KMS-11 (cell line): ENCODE data around the gene NFE2L3.
A peak's percentile ranks its signal among the peaks of the same experiment; 100 is the strongest.

Experiments
- H2AFZ ChIP-seq: fragments of 200-600 bp; sonication (generic); 2 replicates; pipeline ENCODE4 v1.6.1; 2016; ENCODE audit warnings: antibody characterized with exemption, mixed run types, low read depth
- H3K27ac ChIP-seq: fragments of 200-600 bp; sonication (generic); 2 replicates; pipeline ENCODE4 v1.6.1; 2016; ENCODE audit warnings: mild to moderate bottlenecking, mixed run types
- H3K27me3 ChIP-seq: fragments of 200-600 bp; sonication (generic); 2 replicates; pipeline ENCODE4 v1.6.1; 2017; ENCODE audit warnings: mild to moderate bottlenecking, low read depth, mixed run types, moderate library complexity; ENCODE audit not compliant: insufficient read depth
- H3K36me3 ChIP-seq: fragments of 200-600 bp; sonication (generic); 2 replicates; pipeline ENCODE4 v1.6.1; 2017; ENCODE audit warnings: mild to moderate bottlenecking, mixed run types; ENCODE audit not compliant: insufficient read depth
- H3K4me1 ChIP-seq: fragments of 200-600 bp; sonication (generic); 2 replicates; pipeline ENCODE4 v1.6.1; 2016; ENCODE audit warnings: mild to moderate bottlenecking, low read depth, mixed run types; ENCODE audit not compliant: poor library complexity, severe bottlenecking
- H3K4me2 ChIP-seq: fragments of 200-600 bp; sonication (generic); 2 replicates; pipeline ENCODE4 v1.7.0; 2016; ENCODE audit warnings: mild to moderate bottlenecking, mixed run types
- H3K4me3 ChIP-seq: fragments of 200-600 bp; sonication (generic); IDR thresholded peaks from 2 replicates; pipeline ENCODE4 v1.6.1; 2017; ENCODE audit warnings: low read depth, low read length, mixed read lengths; ENCODE audit not compliant: insufficient read depth
- H3K79me2 ChIP-seq: fragments of 200-600 bp; sonication (generic); 2 replicates; pipeline ENCODE4 v1.6.1; 2016; ENCODE audit warnings: low read depth, mixed run types; ENCODE audit not compliant: insufficient read depth
- H3K9ac ChIP-seq: fragments of 200-600 bp; sonication (generic); 2 replicates; pipeline ENCODE4 v1.6.1; 2016; ENCODE audit warnings: mild to moderate bottlenecking, mixed run types
- H4K20me1 ChIP-seq: fragments of 200-600 bp; sonication (generic); 2 replicates; pipeline ENCODE4 v1.6.1; 2016; ENCODE audit warnings: mild to moderate bottlenecking, mixed run types; ENCODE audit not compliant: insufficient read depth
- CTCF ChIP-seq: fragments of 200-600 bp; sonication (generic); conservative IDR thresholded peaks from 2 replicates; pipeline ENCODE4 v1.6.1; 2017; ENCODE audit warnings: low read depth, mild to moderate bottlenecking, antibody characterized with exemption, low read length, moderate library complexity, mixed read lengths

Gene NFE2L3

GRCh38 chr7:26165950-26166683 lies 14.1 kb downstream of the NFE2L3 start:
- Histone ChIP-seq H3K79me2 (peaks cover 100% of the 10 kb centered on the region), H3K27ac (peak overlapping the region; percentile 22; the same call in 1 of the 2 replicates), H3K9ac (no peak overlapping the region), H3K27me3 (no peaks in the 10 kb centered on the region), H4K20me1 (peaks cover 34% of the 10 kb centered on the region), H2AFZ (no peak overlapping the region), H3K4me3 (no peak overlapping the region), H3K4me2 (no peak overlapping the region; the same call in 1 of the 2 replicates), H3K36me3 (no peaks in the 10 kb centered on the region; the same call in 1 of the 2 replicates), H3K4me1 (peaks cover 50% of the 10 kb centered on the region)
- no peak for TF ChIP-seq CTCF

- no peak for TF ChIP-seq CTCF
- Histone ChIP-seq H4K20me1 (peaks cover 34% of the 10 kb centered on the region), H3K79me2 (peaks cover 100% of the 10 kb centered on the region), H2AFZ (no peak overlapping the region), H3K4me3 (no peak overlapping the region), H3K27ac (peak overlapping the region; percentile 22; the same call in 1 of the 2 replicates), H3K4me1 (peaks cover 45% of the 10 kb centered on the region), H3K4me2 (no peak overlapping the region; the same call in 1 of the 2 replicates), H3K9ac (no peak overlapping the region), H3K36me3 (no peaks in the 10 kb centered on the region; the same call in 1 of the 2 replicates), H3K27me3 (no peaks in the 10 kb centered on the region)
These were observed 14.8 kb downstream of the NFE2L3 start for GRCh38 chr7:26166684-26167266.

GRCh38 chr7:26167303-26167934 lies 15.4 kb downstream of the NFE2L3 start:
- no peaks in the 10 kb centered on the region for H3K27me3 ChIP-seq
- TF ChIP-seq CTCF = no peak
- H3K4me3 ChIP-seq = no peak overlapping the region
- no peak overlapping the region for H2AFZ ChIP-seq
- no peak overlapping the region for H3K9ac ChIP-seq
- H3K27ac ChIP-seq = peak overlapping the region; percentile 22; the same call in 1 of the 2 replicates
- peaks cover 34% of the 10 kb centered on the region for H4K20me1 ChIP-seq
- H3K4me2 ChIP-seq = no peak overlapping the region; the same call in 1 of the 2 replicates
- peaks cover 100% of the 10 kb centered on the region for H3K79me2 ChIP-seq
- no peaks in the 10 kb centered on the region; the same call in 1 of the 2 replicates for H3K36me3 ChIP-seq
- H3K4me1 ChIP-seq = peaks cover 45% of the 10 kb centered on the region

GRCh38 chr7:26168458-26169023 lies 16.5 kb downstream of the NFE2L3 start:
- Histone ChIP-seq H3K27me3 (no peaks in the 10 kb centered on the region), H3K27ac (no peak overlapping the region), H3K79me2 (peaks cover 100% of the 10 kb centered on the region), H3K4me1 (peaks cover 42% of the 10 kb centered on the region), H3K36me3 (no peaks in the 10 kb centered on the region; the same call in 1 of the 2 replicates), H3K4me2 (no peak overlapping the region), H3K9ac (no peak overlapping the region), H2AFZ (no peak overlapping the region), H4K20me1 (peaks cover 34% of the 10 kb centered on the region), H3K4me3 (no peak overlapping the region)
- TF ChIP-seq CTCF = no peak
